ENCODE data around the gene DNAH14. TPM values are rescaled to one million over a fixed set of nuclear protein-coding genes. Genes with fewer than 3 reads are reported as not detected.

The DNAH14 gene
- total and polyA plus RNA-seq, 10 of the 15 experiments (the other 5 are each of a cell fraction or from before 2014, with no cell fraction given), result 2.0 to 7.9 (median 4.8) TPM

GRCh38 chr1:225428068-225428880 lies 498.8 kb downstream of the DNAH14 start:
- TSS peak; percentile 89 for BruUV-seq (replicated peaks)
- intact Hi-C loops (cut with micrococcal nuclease; ENCODE audit: unreplicated experiment) (loop anchor here (1.0 to 2.0 kb wide), 2 partner anchors 17 to 39 kb away; no protein-coding TSS in a partner anchor), in situ Hi-C loops (cut with MboI) (no loop called here)
- H3K4me3 ChIP-seq, result peak overlapping the region; percentile 80
- peaks cover 46% of the 10 kb centered on the region for H3K79me2 ChIP-seq (ENCODE audit: control insufficient read depth, insufficient read depth, low read length)
- no peaks in the 10 kb centered on the region for H3K27me3 ChIP-seq (replicated peaks in 1 of 2; ENCODE audit: control insufficient read depth in 2 of 2, insufficient read depth in 2 of 2, low read length in 1 of 2)
- ChIA-PET CTCF (interaction anchor here (1.1 to 6.9 kb wide), 4 partner anchors 13 to 110 kb away, joined by 3 to 53 read pairs (median 5); no protein-coding TSS in a partner anchor), RAD21 (ENCODE audit: unreplicated experiment) (interaction anchor here (1.3 to 2.8 kb wide), 2 partner anchors 13 to 39 kb away, joined by 5 to 13 read pairs; no protein-coding TSS in a partner anchor), SMC1A (ENCODE audit: uncharacterized antibody, unreplicated experiment) (interaction anchor here (8.1 kb wide), 1 partner anchor 15 kb away, joined by 108 read pairs; no protein-coding TSS in a partner anchor), POLR2A (interaction anchor here (0.6 to 4.0 kb wide), 8 partner anchors 13 to 742 kb away, joined by 3 to 31 read pairs (median 4); partner anchors contain the start of gene SDE2)
- peak overlapping the region; percentile 98 for H3K9ac ChIP-seq (ENCODE audit: control insufficient read depth, insufficient read depth, low read length)
- H3K27ac ChIP-seq (ENCODE audit: control insufficient read depth, insufficient read depth), result peak overlapping the region; percentile 96
- no peaks in the 10 kb centered on the region; the same call in 2 of the 3 replicates for H3K9me3 ChIP-seq (replicated peaks; ENCODE audit: control insufficient read depth, insufficient read depth, low read length)
- H3K4me1 ChIP-seq (ENCODE audit: control insufficient read depth, insufficient read depth, low read length), result peaks cover 17% of the 10 kb centered on the region
- FAIRE-seq (peak; percentile 23), ATAC-seq (peak; percentile 92), DNase-seq (ENCODE audit: low read depth, low spot score) (peak; percentile 65)
- under 1% methylated on average over 50 of the region's 81 CpGs for WGBS (ENCODE audit: insufficient coverage, insufficient replicate concordance, low lambda C conversion rate, missing lambda C conversion rate)
- H2AFZ ChIP-seq (ENCODE audit: control insufficient read depth, low read depth, low read length), result peak overlapping the region; percentile 92
- H3K4me2 ChIP-seq (ENCODE audit: control insufficient read depth, insufficient read depth), result peak overlapping the region; percentile 75
- peaks cover 7% of the 10 kb centered on the region; the same call in 1 of the 2 replicates for H4K20me1 ChIP-seq (ENCODE audit: control insufficient read depth, insufficient read depth)
- H3K36me3 ChIP-seq (ENCODE audit: control insufficient read depth in 2 of 2, insufficient read depth in 2 of 2, low read length in 1 of 2), result peaks cover 0 to under 1% of the 10 kb centered on the region in 2 experiments; a peak in 2 of 4 replicates
- TF ChIP-seq NR2C1 (IDR thresholded peaks at IDR 0.05) (no peak), NFYA (IDR thresholded peaks at IDR 0.05; ENCODE audit: borderline replicate concordance, low read depth, low read length) (no peak; the same call in 1 of the 2 replicates), PAX8 (IDR thresholded peaks at IDR 0.05) (no peak), PML (IDR thresholded peaks at IDR 0.05; ENCODE audit: low read length) (peak; percentile 85), SREBF2 (IDR thresholded peaks at IDR 0.05; ENCODE audit: low read length) (no peak), IRF4 (IDR thresholded peaks at IDR 0.05; ENCODE audit: low read depth, low read length) (0 out of 2 replicates have a peak, but pooled peaks have one; percentile 14), BHLHE40 (IDR thresholded peaks at IDR 0.05; ENCODE audit: borderline replicate concordance in 1 of 2, low read depth in 2 of 2, low read length in 1 of 2) (peak in 1 of 2 experiments; percentile 40; a peak in 1 of 4 replicates), NFXL1 (IDR thresholded peaks at IDR 0.05; ENCODE audit: borderline replicate concordance) (no peak), CREM (IDR thresholded peaks at IDR 0.05; ENCODE audit: low read depth) (peak; percentile 23; the same call in 1 of the 2 replicates), KLF5 (IDR thresholded peaks at IDR 0.05; ENCODE audit: partially characterized antibody) (no peak), NR2F1 (conservative IDR thresholded peaks at IDR 0.05) (peak; percentile 27; the same call in 1 of the 2 replicates), CHD2 (IDR thresholded peaks at IDR 0.05; ENCODE audit: borderline replicate concordance, low read depth, low read length) (peak; percentile 88), EP300 (IDR thresholded peaks at IDR 0.05; ENCODE audit: borderline replicate concordance in 1 of 2, control insufficient read depth in 1 of 2, low read depth in 2 of 2, low read length in 2 of 2) (no peak), HDGF (IDR thresholded peaks at IDR 0.05) (no peak), ZZZ3 (IDR thresholded peaks at IDR 0.05; ENCODE audit: control insufficient read depth, insufficient read length, low read depth) (no peak), TCF3 (IDR thresholded peaks at IDR 0.05; ENCODE audit: borderline replicate concordance, insufficient read depth, low read depth, low read length) (peak; percentile 56; the same call in 1 of the 2 replicates)
- TF ChIP-seq, protein P1, sequence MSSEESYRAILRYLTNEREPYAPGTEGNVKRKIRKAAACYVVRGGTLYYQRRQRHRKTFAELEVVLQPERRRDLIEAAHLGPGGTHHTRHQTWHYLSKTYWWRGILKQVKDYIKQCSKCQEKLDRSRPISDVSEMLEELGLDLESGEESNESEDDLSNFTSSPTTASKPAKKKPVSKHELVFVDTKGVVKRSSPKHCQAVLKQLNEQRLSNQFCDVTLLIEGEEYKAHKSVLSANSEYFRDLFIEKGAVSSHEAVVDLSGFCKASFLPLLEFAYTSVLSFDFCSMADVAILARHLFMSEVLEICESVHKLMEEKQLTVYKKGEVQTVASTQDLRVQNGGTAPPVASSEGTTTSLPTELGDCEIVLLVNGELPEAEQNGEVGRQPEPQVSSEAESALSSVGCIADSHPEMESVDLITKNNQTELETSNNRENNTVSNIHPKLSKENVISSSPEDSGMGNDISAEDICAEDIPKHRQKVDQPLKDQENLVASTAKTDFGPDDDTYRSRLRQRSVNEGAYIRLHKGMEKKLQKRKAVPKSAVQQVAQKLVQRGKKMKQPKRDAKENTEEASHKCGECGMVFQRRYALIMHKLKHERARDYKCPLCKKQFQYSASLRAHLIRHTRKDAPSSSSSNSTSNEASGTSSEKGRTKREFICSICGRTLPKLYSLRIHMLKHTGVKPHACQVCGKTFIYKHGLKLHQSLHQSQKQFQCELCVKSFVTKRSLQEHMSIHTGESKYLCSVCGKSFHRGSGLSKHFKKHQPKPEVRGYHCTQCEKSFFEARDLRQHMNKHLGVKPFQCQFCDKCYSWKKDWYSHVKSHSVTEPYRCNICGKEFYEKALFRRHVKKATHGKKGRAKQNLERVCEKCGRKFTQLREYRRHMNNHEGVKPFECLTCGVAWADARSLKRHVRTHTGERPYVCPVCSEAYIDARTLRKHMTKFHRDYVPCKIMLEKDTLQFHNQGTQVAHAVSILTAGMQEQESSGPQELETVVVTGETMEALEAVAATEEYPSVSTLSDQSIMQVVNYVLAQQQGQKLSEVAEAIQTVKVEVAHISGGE (CRISPR knock-in tag; IDR thresholded peaks at IDR 0.05), result no peak
- TF ChIP-seq, protein P2, sequence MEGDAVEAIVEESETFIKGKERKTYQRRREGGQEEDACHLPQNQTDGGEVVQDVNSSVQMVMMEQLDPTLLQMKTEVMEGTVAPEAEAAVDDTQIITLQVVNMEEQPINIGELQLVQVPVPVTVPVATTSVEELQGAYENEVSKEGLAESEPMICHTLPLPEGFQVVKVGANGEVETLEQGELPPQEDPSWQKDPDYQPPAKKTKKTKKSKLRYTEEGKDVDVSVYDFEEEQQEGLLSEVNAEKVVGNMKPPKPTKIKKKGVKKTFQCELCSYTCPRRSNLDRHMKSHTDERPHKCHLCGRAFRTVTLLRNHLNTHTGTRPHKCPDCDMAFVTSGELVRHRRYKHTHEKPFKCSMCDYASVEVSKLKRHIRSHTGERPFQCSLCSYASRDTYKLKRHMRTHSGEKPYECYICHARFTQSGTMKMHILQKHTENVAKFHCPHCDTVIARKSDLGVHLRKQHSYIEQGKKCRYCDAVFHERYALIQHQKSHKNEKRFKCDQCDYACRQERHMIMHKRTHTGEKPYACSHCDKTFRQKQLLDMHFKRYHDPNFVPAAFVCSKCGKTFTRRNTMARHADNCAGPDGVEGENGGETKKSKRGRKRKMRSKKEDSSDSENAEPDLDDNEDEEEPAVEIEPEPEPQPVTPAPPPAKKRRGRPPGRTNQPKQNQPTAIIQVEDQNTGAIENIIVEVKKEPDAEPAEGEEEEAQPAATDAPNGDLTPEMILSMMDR (IDR thresholded peaks at IDR 0.05 in 2 of 3, conservative IDR thresholded peaks at IDR 0.05 in 1 of 3; ENCODE audit: control insufficient read depth in 2 of 3, extremely low read depth in 1 of 3, insufficient read depth in 1 of 3, low read depth in 3 of 3, low read length in 3 of 3), result no peak

Measured in GM12878 (cell line).